Measurements from ENCODE around the gene FBXW9.

GRCh38 chr19:12647047-12647446 lies 49.4 kb downstream of the FBXW9 start:
- TF ChIP-seq POLR2A (IDR thresholded peaks at IDR 0.05; ENCODE audit: extremely low read depth, insufficient read length) (no peak), CTCF (IDR thresholded peaks at IDR 0.05; ENCODE audit: low read depth, low read length) (no peak), MAX (IDR thresholded peaks at IDR 0.05; ENCODE audit: low read depth, low read length) (no peak)
